ENCODE measurements around the gene FOXF1.

FOXF1 gene

DNA sequence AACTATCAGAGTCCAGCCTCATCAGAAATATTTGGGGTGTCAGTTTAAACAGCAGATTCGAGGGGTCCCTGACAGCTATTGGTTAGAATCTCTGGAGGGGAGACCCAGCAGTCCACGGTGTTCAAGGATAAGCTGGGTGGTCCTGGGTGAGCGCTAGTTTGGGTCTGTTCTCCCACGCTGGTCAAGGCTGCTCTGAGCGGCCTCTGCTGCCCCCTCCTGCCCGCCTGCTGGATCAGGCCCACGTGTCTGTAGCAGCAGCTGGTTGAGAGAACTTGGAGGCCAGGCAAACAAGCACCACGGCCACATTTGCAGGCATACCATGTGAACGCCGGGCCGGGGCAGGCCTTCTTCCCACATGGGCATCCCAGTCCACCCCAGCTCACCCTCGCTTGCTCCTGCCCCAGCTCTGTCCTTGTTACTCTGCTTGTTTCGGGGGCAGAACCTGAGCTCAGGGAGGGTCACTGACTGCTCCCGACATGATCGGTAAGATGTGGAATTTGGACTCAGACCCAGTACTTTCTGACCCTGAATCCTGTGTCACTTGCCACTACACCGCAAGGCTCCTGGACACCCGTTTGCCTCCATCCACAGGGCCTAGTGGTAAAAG is 7.4 kb downstream of the FOXF1 start:
- H3K4me3 ChIP-seq (ENCODE audit: low read depth, low read length) = no peak overlapping the region
- DNase-seq (ENCODE audit: low read depth) = peak; percentile 46
- TF ChIP-seq CTCF (IDR thresholded peaks at IDR 0.05; ENCODE audit: insufficient read depth, low read depth, low read length, missing control alignments) = peak; percentile 60

DNA sequence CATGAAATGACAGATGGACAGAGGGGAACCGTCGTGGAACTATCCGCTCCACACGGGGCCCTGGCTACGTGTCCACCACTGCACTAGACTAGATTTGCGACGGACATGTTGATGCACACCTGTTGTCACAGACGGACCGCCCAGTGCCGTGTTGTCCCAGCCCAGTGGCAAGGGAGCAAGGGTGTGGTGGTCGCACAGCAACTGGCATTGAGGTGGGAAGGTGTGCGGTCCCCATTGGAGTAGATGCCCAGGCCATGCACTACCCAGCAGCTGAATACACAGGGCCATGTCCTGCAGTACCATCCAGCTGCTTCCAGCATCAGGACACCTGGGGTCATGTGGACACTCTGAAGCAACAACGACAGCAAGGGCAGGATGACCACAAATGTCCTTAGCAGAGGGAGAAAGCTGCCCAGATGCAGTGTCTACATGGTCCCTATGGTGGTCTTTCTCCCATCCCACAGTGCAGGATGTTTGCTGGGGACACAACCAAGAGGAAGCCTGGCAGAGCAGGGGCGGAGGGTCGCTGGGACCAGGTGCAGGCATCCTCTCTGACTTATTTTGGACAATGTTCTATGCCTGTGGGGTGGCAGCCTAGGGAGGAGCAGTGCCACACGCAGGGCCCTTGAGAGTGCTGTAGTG is 8.8 kb downstream of the FOXF1 start:
- TF ChIP-seq CTCF (IDR thresholded peaks at IDR 0.05; ENCODE audit: insufficient read depth, low read depth, low read length, missing control alignments) = no peak
- H3K4me3 ChIP-seq (ENCODE audit: low read depth, low read length) = no peak overlapping the region
- no peak for DNase-seq (ENCODE audit: low read depth)

DNA sequence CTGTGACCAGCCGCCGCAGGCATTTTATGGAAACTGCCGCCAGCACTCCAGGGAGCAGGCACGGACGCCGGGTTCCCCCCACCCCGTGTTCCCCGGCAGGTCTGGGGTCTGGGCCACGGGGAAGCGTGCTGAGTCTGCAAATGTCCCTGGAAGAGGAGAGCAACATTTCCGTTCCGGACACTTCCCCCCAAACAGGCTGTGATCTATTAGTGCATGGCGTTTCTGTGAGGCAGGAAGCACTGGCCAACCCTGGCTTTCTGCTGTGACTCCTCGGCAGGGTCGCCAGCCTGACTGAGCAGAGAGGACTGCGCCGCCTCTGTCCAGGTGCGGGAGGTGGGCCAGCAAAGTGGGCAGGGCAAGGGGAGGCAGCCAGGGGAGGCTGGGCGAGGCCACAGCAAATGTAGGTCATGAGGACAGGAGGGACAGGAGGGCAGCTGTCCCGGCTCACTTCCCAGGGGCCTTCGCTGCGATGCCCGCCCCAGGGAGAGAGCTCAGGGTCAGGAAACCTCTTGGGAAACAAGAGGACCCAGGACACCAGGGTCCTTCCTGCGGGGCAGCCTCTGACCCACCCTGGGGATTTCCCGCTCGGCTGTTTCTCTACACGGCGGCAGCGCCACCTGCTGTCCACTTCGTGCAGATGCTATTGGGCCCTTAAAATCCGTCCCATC is 9.5 kb downstream of the FOXF1 start:
- DNase-seq (ENCODE audit: low read depth) = peak; percentile 62
- H3K4me3 ChIP-seq (ENCODE audit: low read depth, low read length) = no peak overlapping the region
- peak; percentile 88 for TF ChIP-seq CTCF (IDR thresholded peaks at IDR 0.05; ENCODE audit: insufficient read depth, low read depth, low read length, missing control alignments)

GRCh38 chr16:86520317-86521210 is 10.2 kb downstream of the FOXF1 start:
- DNase-seq (ENCODE audit: low read depth) = no peak
- no peak overlapping the region for H3K4me3 ChIP-seq (ENCODE audit: low read depth, low read length)
- TF ChIP-seq CTCF (IDR thresholded peaks at IDR 0.05; ENCODE audit: insufficient read depth, low read depth, low read length, missing control alignments) = no peak

DNA sequence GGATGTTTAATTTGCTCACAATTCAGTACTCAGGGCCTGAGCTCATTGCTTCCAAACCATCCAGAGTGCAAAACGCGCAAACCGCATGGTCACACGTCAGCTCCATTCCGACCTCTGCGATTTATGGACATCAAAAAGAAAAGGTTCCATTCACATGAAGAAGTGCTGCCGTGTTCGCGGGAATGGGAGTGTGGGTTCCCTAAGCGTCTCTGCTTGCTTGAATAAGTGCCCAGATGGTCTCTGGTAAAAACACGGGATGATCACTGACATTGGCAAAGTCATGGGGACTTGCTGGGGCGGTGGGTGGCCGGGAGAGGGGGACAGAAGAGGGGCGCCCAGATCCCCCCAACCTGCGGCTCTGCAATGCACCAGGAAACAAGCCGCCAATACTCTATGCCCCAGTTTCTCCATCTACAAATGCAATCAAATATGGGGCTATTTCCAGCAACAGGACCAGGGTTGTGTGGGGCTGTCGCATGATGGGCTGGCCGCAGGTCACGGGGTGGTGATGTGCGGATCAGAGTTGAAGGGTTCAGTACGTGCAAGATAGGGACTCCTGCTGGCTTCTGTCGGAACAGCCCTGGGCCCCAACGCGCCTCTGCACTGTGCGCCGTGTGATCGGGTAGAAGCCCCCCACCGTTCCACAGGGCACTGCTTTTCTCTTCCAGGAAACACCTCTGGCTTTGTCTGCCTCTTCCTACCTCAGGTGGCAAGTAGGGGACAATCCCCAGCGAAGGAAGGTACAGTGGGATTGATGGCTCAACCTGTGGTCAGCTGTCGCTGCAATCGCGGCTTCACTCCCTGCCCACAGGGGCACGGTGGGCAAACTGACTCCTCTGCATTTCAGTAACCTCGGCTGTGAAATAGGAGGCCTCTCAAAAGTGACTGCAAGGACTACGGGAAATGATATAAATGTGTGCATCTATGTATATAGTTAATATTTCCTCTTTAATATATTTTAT is 11.2 kb downstream of the FOXF1 start:
- no peak for DNase-seq (ENCODE audit: low read depth)
- H3K4me3 ChIP-seq (ENCODE audit: low read depth, low read length) = no peak overlapping the region
- no peak for TF ChIP-seq CTCF (IDR thresholded peaks at IDR 0.05; ENCODE audit: insufficient read depth, low read depth, low read length, missing control alignments)

- DNase-seq (ENCODE audit: low read depth) = no peak
- no peak overlapping the region for H3K4me3 ChIP-seq (ENCODE audit: low read depth, low read length)
- no peak for TF ChIP-seq CTCF (IDR thresholded peaks at IDR 0.05; ENCODE audit: insufficient read depth, low read depth, low read length, missing control alignments)
Measured at GRCh38 chr16:86522634-86523033, 12.3 kb downstream of the FOXF1 start.
